Smooth muscle cell (in vitro differentiated cells): ENCODE data around the gene PRG2. TPM values are rescaled to one million over a fixed set of nuclear protein-coding genes. Genes with fewer than 3 reads are reported as not detected.
"Not testable (repeated sequence)": the region's sequence is repeated elsewhere in the genome, so short reads cannot be mapped to it uniquely, and the experiment has no call there.

ENCODE experiments used
- DNase-seq: peaks from one replicate; lab custom pipeline; 2025; ENCODE audit not compliant: unreplicated experiment; lab: John Stamatoyannopoulos, UW
- H2AFZ ChIP-seq: fragments of 200-600 bp; sonication (generic); 2 replicates; pipeline ENCODE4 v1.6.0; 2016; ENCODE audit warnings: antibody characterized with exemption, low read depth, mild to moderate bottlenecking
- H3F3A ChIP-seq: fragments of 200-600 bp; sonication (generic); 2 replicates; pipeline ENCODE4 v1.6.0; 2017; ENCODE audit warnings: antibody characterized with exemption, low read depth
- H3K27ac ChIP-seq: fragments of 200-600 bp; sonication (generic); 2 replicates; pipeline ENCODE4 v1.5.1; 2016; ENCODE audit warnings: low read depth, mild to moderate bottlenecking
- H3K27me3 ChIP-seq: fragments of 200-600 bp; sonication (generic); 2 replicates; pipeline ENCODE4 v1.6.1; 2016; ENCODE audit warnings: low read depth, mild to moderate bottlenecking
- H3K36me3 ChIP-seq: fragments of 200-600 bp; sonication (generic); 2 replicates; pipeline ENCODE4 v1.5.1; 2016; ENCODE audit warnings: low read depth
- H3K4me1 ChIP-seq: fragments of 200-600 bp; sonication (generic); 2 replicates; pipeline ENCODE4 v1.5.1; 2016; ENCODE audit warnings: low read depth
- H3K4me2 ChIP-seq: fragments of 200-600 bp; sonication (generic); 2 replicates; pipeline ENCODE4 v1.6.0; 2016; ENCODE audit warnings: mild to moderate bottlenecking
- H3K4me3 ChIP-seq: fragments of 200-600 bp; sonication (generic); 2 replicates; pipeline ENCODE4 v1.5.1; 2016; ENCODE audit warnings: mild to moderate bottlenecking
- H3K79me2 ChIP-seq: fragments of 200-600 bp; sonication (generic); 2 replicates; pipeline ENCODE4 v1.6.0; 2016; ENCODE audit warnings: low read depth, mild to moderate bottlenecking
- H3K9ac ChIP-seq: fragments of 200-600 bp; sonication (generic); 2 replicates; pipeline ENCODE4 v1.6.0; 2016; ENCODE audit warnings: low read depth
- H3K9me3 ChIP-seq: fragments of 200-600 bp; sonication (generic); replicated peaks from 2 replicates; pipeline ENCODE4 v1.5.1; 2016; ENCODE audit warnings: low read depth
- H4K20me1 ChIP-seq: fragments of 200-600 bp; sonication (generic); 2 replicates; pipeline ENCODE4 v1.6.0; 2016; ENCODE audit warnings: low read depth
- WGBS: methylation state at CpG from one replicate; pipeline ENCODE4 v1.1.7; 2016; ENCODE audit warnings: low lambda C conversion rate; 5-methylcytosine and 5-hydroxymethylcytosine counted together
- polyA plus RNA-seq: library from polyadenylated mRNA; unstranded; fragments of >200 nt; fragmentation: Nextera tagmentation; extraction: Ambion mirVana; gene quantifications from 2 replicates; pipeline ENCODE4 v1.2.1, GENCODE V29; 2016
- total RNA-seq: library from RNA; depleted of rRNA; stranded (reverse); fragments of >200 nt; gene quantifications from 2 replicates; pipeline ENCODE4 v1.2.3, GENCODE V29; 2014
- TF ChIP-seq, protein P1 (sequence below): fragments of 200-600 bp; sonication (generic); IDR thresholded peaks from 2 replicates; pipeline ENCODE4 v1.5.1; 2017; ENCODE audit warnings: borderline replicate concordance, mild to moderate bottlenecking, antibody characterized with exemption; ENCODE audit not compliant: insufficient read depth, poor library complexity, severe bottlenecking

The PRG2 gene
- total and polyA plus RNA-seq, 2 experiments from 2014 or later: not detected

DNA sequence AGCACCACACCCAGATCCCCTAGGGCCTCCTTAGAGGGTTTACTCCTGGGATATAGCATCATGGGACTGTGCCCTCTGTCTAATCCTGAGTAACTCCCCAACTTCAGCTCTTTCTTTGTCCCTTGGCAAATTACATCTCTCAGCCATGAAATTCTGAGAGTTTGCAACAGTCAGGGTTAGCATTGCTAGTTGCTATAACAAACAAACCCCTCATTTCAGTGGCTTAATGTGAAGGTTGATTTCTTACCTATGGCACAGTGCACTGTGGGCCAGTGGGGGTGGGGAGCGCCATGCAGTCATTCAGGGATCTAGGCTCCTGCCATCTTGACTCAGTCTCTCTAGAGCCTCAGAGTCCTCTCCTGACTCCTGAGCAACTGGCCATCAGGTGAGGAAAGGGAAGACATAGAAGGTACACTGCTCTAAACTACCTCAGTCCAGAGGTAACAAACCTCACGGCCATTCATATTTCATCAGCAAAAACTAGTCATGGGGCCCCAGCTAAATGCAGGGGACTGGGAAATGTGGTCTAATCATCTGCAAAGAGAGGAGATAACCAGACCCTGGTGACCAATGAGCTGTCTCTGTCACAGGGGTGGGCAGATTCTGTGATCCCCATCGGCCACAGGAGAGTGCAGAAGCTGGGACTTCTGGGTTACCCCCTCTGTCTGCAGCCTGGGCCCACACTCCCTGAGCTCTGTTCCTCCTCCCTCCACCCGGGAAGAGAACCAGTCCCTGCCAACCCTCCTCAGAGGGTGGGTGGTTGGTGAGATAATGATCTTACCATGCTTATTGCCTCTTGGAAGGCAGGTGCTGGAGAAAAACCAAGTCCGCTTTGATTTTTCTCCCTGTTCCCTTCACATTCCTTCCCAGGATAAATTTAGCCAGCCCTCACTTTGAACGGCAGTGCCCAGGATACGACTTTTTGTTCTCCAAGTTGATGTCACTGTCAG is 27.0 kb downstream of the PRG2 start:
- Histone ChIP-seq H3F3A (peaks cover 4% of the 10 kb centered on the region), H2AFZ (no peak overlapping the region), H4K20me1 (no peaks in the 10 kb centered on the region), H3K9ac (no peak overlapping the region), H3K27me3 (peaks cover 4% of the 10 kb centered on the region), H3K4me2 (no peak overlapping the region), H3K79me2 (no peaks in the 10 kb centered on the region), H3K9me3 (no peaks in the 10 kb centered on the region), H3K4me1 (peaks cover 23% of the 10 kb centered on the region), H3K27ac (no peak overlapping the region), H3K36me3 (no peaks in the 10 kb centered on the region), H3K4me3 (no peak overlapping the region)
- no peak for DNase-seq
- 87% methylated on average over 7 of the region's 7 CpGs for WGBS
- TF ChIP-seq, protein P1, sequence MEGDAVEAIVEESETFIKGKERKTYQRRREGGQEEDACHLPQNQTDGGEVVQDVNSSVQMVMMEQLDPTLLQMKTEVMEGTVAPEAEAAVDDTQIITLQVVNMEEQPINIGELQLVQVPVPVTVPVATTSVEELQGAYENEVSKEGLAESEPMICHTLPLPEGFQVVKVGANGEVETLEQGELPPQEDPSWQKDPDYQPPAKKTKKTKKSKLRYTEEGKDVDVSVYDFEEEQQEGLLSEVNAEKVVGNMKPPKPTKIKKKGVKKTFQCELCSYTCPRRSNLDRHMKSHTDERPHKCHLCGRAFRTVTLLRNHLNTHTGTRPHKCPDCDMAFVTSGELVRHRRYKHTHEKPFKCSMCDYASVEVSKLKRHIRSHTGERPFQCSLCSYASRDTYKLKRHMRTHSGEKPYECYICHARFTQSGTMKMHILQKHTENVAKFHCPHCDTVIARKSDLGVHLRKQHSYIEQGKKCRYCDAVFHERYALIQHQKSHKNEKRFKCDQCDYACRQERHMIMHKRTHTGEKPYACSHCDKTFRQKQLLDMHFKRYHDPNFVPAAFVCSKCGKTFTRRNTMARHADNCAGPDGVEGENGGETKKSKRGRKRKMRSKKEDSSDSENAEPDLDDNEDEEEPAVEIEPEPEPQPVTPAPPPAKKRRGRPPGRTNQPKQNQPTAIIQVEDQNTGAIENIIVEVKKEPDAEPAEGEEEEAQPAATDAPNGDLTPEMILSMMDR: no peak

DNA sequence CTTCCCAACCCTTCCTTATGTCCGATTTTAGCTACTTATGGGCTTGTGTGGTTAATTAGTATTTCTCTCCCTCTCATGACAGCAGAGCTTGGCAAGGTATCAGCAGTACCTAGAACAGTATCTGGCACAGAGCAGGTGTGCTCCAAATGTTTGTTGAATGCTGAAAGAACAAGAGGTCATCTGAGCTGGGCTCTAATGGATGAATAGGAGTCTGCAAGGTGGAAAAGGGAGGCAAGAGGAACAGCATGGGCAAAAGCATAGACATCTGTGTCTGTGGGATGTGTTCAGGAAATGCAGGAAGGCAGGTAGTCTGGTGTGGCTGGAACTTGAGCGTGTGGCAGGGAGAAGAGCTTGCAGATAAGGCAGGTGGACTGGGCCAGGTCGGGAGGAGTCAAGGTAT is 28.5 kb downstream of the PRG2 start:
- DNase-seq: no peak
- Histone ChIP-seq H3K79me2 (no peaks in the 10 kb centered on the region), H3K4me2 (no peak overlapping the region), H3K9ac (no peak overlapping the region), H3F3A (peaks cover 17% of the 10 kb centered on the region), H2AFZ (no peak overlapping the region), H3K27me3 (peaks cover 4% of the 10 kb centered on the region), H3K4me3 (no peak overlapping the region), H3K4me1 (peaks cover 31% of the 10 kb centered on the region), H3K27ac (no peak overlapping the region), H4K20me1 (no peaks in the 10 kb centered on the region), H3K36me3 (no peaks in the 10 kb centered on the region), H3K9me3 (no peaks in the 10 kb centered on the region)
- WGBS: 93% methylated on average over 3 of the region's 3 CpGs
- TF ChIP-seq, protein P1: no peak

DNA sequence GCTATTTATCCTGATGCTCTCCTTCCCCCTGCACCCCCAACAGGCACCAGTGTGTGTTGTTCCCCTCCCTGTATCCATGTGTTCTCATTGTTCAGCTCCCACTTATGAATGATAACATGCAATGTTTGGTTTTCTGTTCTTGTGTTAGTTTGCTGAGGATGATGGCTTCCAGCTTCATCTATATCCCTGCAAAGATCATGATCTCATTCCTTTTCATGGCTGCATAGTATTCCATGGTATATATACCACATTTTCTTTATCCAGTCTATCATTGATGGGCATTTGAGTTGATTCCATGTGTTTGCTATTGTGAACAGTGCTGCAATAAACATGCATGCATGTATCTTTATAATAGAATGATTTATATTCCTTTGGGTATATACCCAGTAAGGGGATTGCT is 29.0 kb downstream of the PRG2 start:
- DNase-seq, H2AFZ ChIP-seq, H3K36me3 ChIP-seq, H3K9ac ChIP-seq, H3K9me3 ChIP-seq, H3K4me2 ChIP-seq, H3K4me3 ChIP-seq, H3K79me2 ChIP-seq, H3K27ac ChIP-seq, H3K27me3 ChIP-seq, H4K20me1 ChIP-seq: not testable (repeated sequence)
- Histone ChIP-seq H3F3A (peaks cover 17% of the 10 kb centered on the region), H3K4me1 (peaks cover 31% of the 10 kb centered on the region)

DNA sequence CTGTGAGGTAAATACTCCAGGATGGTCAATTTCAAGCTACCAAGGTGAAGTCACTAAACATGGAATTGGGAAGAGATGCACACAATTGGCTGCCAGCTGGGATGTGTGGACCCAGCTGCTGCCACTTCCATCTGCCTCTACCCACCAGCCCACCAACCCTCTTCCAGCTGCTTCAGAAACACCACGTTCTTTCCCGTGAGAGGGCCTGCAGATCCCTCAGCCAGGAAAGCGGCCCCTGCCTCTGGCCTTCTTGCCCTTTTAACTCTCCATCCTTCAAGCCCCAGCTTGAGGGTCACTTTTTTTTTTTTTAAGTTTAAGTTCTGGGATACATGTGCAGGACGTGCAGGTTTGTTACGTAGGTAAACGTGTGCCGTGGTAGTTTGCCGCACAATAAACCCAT is 29.5 kb downstream of the PRG2 start:
- TF ChIP-seq, protein P1: no peak
- Histone ChIP-seq H3K36me3 (no peaks in the 10 kb centered on the region), H3K4me2 (no peak overlapping the region), H3K27me3 (peaks cover 4% of the 10 kb centered on the region), H4K20me1 (no peaks in the 10 kb centered on the region), H3K9me3 (no peaks in the 10 kb centered on the region), H3K4me3 (no peak overlapping the region), H2AFZ (no peak overlapping the region), H3F3A (peaks cover 17% of the 10 kb centered on the region), H3K27ac (no peak overlapping the region), H3K4me1 (peaks cover 27% of the 10 kb centered on the region), H3K79me2 (no peaks in the 10 kb centered on the region), H3K9ac (no peak overlapping the region)
- DNase-seq: no peak
- WGBS: 94% methylated on average over 8 of the region's 8 CpGs
